ENCODE data around the gene KRTAP5-8.

Gene KRTAP5-8

DNA sequence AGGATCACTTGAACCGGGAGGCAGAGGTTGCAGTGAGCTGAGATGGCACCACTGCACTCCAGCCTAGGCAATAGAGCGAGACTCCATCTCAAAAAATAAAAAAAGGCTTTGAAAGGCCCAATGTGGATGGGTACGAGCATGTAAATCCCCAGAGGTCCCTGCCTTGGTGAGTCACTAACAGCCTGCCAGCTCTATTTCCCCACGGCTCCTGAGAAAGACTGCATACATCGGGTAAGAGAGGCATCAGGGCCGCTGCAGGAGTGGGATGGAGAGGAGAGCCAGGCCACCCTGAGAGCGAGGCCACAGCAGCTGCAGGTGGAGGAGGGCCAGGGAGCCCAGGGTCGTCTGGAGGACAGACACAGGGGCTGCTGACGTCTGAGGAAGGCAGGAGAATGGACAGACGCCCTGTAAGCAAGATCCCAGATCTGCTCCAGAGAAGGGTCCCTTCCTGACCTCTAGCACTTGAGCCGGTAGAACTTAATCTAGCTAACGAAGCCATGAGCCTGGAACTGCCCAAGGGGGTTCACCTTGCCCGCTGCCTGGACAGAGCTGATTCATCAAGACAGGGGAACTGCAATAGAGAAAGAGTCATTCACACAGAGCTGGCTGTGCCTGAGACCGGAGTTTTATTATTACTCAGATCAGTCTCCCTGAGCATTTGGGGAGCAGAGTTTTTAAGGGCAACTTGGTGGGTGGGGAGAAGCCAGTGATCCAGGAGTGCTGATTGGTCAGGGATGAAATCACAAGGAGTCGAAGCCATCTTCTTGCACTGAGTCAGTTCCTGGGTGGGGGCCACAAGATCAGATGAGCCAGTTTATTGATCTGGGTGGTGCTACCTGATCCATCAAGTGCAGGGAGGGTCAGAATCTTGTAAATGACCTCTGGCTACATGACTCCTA is 5.3 kb downstream of the KRTAP5-8 start:
- in situ Hi-C loops (cut with MboI; ENCODE audit: low sequenced_read_pairs) = no loop called here
- Histone ChIP-seq H3K4me1 (no peaks in the 10 kb centered on the region), H3K27me3 (ENCODE audit: low read depth) (no peaks in the 10 kb centered on the region), H3K9me3 (no peaks in the 10 kb centered on the region), H3K36me3 (replicated peaks) (no peaks in the 10 kb centered on the region), H3K4me3 (no peak overlapping the region)
- no peak for DNase-seq (ENCODE audit: low spot score in 2 of 2)

DNA sequence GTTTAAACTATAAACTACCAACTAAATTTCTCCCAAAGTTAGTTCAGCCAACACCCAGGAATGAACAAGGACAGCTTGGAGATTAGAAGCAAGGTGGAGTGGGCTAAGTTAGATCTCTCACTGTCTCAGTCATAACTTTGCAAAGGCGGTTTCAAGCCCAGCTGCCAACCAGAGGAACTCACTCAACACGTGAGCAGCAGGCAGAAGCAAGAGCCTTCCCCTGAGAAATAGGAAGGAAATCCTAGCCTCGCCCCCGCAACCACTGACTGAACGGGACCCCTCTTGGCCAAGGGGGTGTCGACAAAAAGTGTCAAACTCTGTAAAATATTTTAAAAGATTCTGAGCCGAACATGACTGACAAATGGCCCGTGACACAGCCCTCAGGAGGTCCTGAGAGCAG is 6.0 kb downstream of the KRTAP5-8 start:
- H3K27me3 ChIP-seq (ENCODE audit: low read depth) = no peaks in the 10 kb centered on the region
- no peaks in the 10 kb centered on the region for H3K36me3 ChIP-seq (replicated peaks)
- no peak overlapping the region for H3K4me3 ChIP-seq
- no peaks in the 10 kb centered on the region for H3K9me3 ChIP-seq
- DNase-seq (ENCODE audit: low spot score in 2 of 2) = no peak
- H3K4me1 ChIP-seq = no peaks in the 10 kb centered on the region
- in situ Hi-C loops (cut with MboI; ENCODE audit: low sequenced_read_pairs) = no loop called here

DNA sequence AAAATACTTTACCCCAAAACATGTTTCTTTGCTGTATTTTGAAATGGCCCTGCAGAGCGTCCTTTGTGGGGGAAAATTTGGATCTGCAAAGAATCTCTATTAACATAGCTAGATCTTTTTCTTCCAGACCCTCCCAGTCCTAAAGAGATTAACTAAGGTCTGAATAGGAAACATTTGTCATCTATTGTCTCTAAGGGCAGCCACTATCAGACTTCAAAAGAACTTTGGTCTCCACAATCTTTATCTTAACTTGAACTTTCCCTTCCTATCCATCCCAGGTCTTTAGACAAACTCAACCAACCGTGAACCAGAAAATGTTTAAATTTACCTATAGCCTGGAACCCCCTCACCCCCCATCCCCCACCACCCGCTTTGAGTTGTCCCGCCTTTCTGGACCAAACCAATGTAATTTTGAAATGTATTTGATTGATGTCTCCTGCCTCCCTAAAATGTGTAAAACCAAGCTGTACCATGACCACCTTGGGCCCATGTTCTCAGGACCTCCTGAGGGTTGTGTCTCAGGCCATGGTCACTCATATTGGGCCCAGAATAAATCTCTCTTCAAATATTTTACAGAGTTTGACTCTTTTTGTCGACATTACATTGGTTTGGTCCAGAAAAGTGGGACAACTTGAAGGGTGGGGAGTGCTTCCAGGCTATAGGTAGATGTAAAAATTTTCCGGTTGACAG is 6.8 kb downstream of the KRTAP5-8 start:
- DNase-seq (ENCODE audit: low spot score in 2 of 2) = peak in 1 of 2 experiments; percentile 13
- H3K36me3 ChIP-seq (replicated peaks) = no peaks in the 10 kb centered on the region
- H3K9me3 ChIP-seq = no peaks in the 10 kb centered on the region

DNA sequence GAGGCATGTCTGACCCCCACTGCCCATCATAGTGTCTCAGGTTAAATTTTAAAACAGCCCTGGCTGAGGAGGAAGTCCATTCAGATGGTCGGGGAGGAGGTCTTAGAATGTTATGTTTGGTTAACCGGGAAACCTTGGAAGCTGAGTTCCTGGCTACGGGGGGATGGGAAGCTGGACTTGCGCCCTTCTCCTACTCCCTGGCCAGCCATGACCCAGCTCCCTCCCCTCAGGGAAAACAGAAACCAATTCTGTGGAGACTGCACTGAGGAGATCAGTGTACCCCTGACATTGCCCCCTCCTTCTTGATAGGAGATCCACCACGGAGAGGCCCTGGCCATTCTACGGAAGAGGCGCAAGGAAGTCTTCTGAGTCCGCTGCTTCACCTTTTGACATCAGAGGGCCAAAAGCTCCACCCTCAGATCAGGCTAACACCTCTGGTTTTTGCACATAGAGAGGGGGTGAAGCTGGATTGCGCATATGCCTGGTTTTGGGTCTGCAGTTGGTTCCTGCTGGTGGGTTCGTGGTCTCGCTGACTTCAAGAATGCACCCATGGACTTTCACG is 7.7 kb downstream of the KRTAP5-8 start:
- in situ Hi-C loops (cut with MboI; ENCODE audit: low sequenced_read_pairs) = no loop called here
- H3K4me3 ChIP-seq = no peak overlapping the region
- no peaks in the 10 kb centered on the region for H3K36me3 ChIP-seq (replicated peaks)
- no peaks in the 10 kb centered on the region for H3K4me1 ChIP-seq
- no peaks in the 10 kb centered on the region for H3K9me3 ChIP-seq
- DNase-seq (ENCODE audit: low spot score in 2 of 2) = no peak
- no peaks in the 10 kb centered on the region for H3K27me3 ChIP-seq (ENCODE audit: low read depth)

More for the DNA sequence above, 6.8 kb downstream of the KRTAP5-8 start:
- H3K4me1 ChIP-seq = no peaks in the 10 kb centered on the region
- in situ Hi-C loops (cut with MboI; ENCODE audit: low sequenced_read_pairs) = no loop called here
- H3K27me3 ChIP-seq (ENCODE audit: low read depth) = no peaks in the 10 kb centered on the region
- H3K4me3 ChIP-seq = no peak overlapping the region

DNA sequence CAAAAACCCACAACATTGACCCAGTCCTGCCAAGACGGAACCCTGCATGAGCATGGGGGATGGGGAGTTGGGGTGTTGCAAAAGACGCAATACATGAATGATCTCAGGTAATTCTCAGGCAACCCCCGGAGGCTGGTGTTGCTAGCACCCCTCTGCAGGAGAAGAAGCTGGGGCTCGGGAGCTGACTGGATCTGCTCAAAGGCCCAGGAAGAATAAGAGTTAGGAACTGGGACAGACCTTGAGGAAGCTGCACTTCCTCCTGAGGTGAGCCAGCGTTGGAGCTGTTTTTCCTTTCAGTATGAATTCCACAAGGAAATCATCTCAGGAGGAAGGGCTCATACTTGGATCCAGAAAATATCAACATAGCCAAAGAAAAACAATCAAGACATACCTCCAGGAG is 10.3 kb downstream of the KRTAP5-8 start, which contains the start of gene KRTAP5-9:
Gene KRTAP5-9 (plus strand): TSS at position 301 of the 400 bp plus-strand sequence. CDS start 238 bp downstream, outside the sequence.
- in situ Hi-C loops (cut with MboI; ENCODE audit: low sequenced_read_pairs) = no loop called here
- Histone ChIP-seq H3K9me3 (no peaks in the 10 kb centered on the region), H3K4me1 (no peaks in the 10 kb centered on the region), H3K36me3 (replicated peaks) (no peaks in the 10 kb centered on the region), H3K4me3 (no peak within 1 kb of the TSS), H3K27me3 (ENCODE audit: low read depth) (no peaks in the 10 kb centered on the region)
- no peak for DNase-seq (ENCODE audit: low spot score in 2 of 2)

DNA sequence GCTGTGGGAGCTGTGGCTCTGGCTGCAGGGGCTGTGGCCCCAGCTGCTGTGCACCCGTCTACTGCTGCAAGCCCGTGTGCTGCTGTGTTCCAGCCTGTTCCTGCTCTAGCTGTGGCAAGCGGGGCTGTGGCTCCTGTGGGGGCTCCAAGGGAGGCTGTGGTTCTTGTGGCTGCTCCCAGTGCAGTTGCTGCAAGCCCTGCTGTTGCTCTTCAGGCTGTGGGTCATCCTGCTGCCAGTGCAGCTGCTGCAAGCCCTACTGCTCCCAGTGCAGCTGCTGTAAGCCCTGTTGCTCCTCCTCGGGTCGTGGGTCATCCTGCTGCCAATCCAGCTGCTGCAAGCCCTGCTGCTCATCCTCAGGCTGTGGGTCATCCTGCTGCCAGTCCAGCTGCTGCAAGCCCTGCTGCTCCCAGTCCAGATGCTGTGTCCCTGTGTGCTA is 10.9 kb downstream of the KRTAP5-8 start:
- Histone ChIP-seq H3K4me1 (no peaks in the 10 kb centered on the region), H3K36me3 (replicated peaks) (no peaks in the 10 kb centered on the region), H3K4me3 (no peak overlapping the region), H3K27me3 (ENCODE audit: low read depth) (no peaks in the 10 kb centered on the region), H3K9me3 (no peaks in the 10 kb centered on the region)
- in situ Hi-C loops (cut with MboI; ENCODE audit: low sequenced_read_pairs) = no loop called here
- no peak for DNase-seq (ENCODE audit: low spot score in 2 of 2)

DNA sequence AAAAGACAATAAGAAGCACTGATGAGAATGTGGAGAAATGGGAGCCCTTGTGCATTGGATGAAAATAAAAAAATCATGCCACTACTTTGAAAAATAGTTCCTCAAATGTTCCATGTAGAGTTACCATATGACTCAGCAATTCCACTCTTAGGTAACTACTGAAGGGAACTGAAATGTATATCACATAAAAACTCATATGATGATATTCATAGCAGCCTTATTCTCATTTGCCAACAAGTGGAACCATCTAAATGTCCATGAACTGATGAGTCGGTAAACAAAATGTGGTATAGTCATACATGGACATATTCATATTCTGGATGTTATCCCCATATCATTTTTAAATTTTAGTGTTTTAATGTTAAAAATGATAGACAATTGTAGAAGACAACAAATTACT is 13.9 kb downstream of the KRTAP5-8 start:
- Histone ChIP-seq H3K27me3 (ENCODE audit: low read depth) (no peaks in the 10 kb centered on the region), H3K4me1 (no peaks in the 10 kb centered on the region), H3K36me3 (replicated peaks) (no peaks in the 10 kb centered on the region), H3K4me3 (no peak overlapping the region), H3K9me3 (no peaks in the 10 kb centered on the region)
- DNase-seq (ENCODE audit: low spot score in 2 of 2) = no peak
- in situ Hi-C loops (cut with MboI; ENCODE audit: low sequenced_read_pairs) = no loop called here

DNA sequence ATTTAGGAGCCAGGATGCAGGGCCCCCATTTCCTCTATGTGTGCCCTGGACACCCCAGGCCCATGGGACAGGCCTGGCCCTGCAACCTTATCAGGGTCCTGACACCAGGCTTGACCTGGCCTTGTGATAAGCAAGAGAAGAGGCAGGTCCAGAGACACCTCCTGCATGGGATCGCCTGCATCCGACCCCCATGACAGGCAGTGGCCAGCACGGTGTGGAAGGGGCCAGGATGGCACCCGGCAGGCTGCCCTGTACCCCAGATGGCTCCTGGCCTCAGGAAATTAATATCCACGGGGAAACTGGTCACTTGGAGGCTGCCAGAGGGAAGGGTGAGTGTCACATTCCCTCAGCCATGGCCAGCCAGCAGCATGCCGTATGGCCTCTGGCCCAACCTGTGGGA is 17.2 kb downstream of the KRTAP5-8 start:
- no peaks in the 10 kb centered on the region for H3K27me3 ChIP-seq (ENCODE audit: low read depth)
- in situ Hi-C loops (cut with MboI; ENCODE audit: low sequenced_read_pairs) = no loop called here
- H3K36me3 ChIP-seq (replicated peaks) = no peaks in the 10 kb centered on the region
- H3K9me3 ChIP-seq = no peaks in the 10 kb centered on the region
- no peak for DNase-seq (ENCODE audit: low spot score in 2 of 2)
- H3K4me3 ChIP-seq = no peak overlapping the region
- H3K4me1 ChIP-seq = no peaks in the 10 kb centered on the region

DNA sequence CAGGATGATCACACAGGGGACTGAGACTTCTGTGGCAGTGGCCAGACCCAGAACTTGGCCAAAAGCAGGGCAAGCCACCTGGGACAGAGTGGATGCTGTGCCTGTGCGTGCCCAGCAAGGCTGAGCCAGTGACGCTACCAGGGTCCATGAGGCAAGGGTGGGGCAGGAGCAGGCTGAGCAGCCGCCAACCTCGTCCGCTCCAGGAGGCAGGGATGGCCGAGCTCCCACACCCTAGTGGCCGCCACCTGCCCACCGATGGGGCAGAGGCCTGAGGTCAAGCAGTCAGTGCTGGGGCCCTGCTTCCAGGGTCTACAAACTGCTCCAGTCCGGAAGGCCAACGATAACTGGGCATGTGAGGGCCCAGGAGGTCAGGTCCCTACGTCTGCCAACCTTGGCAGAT is 17.7 kb downstream of the KRTAP5-8 start:
- H3K4me1 ChIP-seq = no peaks in the 10 kb centered on the region

DNA sequence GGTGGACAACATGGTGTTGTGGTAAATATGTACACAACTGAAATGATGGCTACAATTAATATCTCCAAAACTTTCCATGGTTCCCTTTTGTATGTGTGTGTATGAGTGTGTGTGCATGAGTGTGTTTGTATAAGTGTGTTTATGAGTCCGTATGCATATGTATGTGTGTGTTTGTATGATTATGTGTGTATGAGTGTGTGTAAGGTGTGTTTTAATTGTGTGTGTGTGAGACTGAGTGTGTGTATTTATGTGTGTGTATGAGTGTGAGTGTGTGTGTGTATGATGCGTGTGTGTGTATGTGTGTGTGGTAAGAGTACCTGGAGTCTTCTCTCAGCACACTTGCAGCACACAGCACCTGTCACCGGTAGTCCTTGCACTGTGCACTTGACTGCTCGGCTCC is 18.2 kb downstream of the KRTAP5-8 start:
- Histone ChIP-seq H3K27me3 (ENCODE audit: low read depth) (no peaks in the 10 kb centered on the region), H3K36me3 (replicated peaks) (no peaks in the 10 kb centered on the region), H3K4me1 (no peaks in the 10 kb centered on the region), H3K4me3 (no peak overlapping the region), H3K9me3 (no peaks in the 10 kb centered on the region)
- no peak for DNase-seq (ENCODE audit: low spot score in 2 of 2)
- in situ Hi-C loops (cut with MboI; ENCODE audit: low sequenced_read_pairs) = no loop called here

More for the DNA sequence above, 17.7 kb downstream of the KRTAP5-8 start:
- DNase-seq (ENCODE audit: low spot score in 2 of 2) = no peak
- no peaks in the 10 kb centered on the region for H3K9me3 ChIP-seq
- in situ Hi-C loops (cut with MboI; ENCODE audit: low sequenced_read_pairs) = no loop called here
- no peak overlapping the region for H3K4me3 ChIP-seq
- no peaks in the 10 kb centered on the region for H3K27me3 ChIP-seq (ENCODE audit: low read depth)
- no peaks in the 10 kb centered on the region for H3K36me3 ChIP-seq (replicated peaks)

DNA sequence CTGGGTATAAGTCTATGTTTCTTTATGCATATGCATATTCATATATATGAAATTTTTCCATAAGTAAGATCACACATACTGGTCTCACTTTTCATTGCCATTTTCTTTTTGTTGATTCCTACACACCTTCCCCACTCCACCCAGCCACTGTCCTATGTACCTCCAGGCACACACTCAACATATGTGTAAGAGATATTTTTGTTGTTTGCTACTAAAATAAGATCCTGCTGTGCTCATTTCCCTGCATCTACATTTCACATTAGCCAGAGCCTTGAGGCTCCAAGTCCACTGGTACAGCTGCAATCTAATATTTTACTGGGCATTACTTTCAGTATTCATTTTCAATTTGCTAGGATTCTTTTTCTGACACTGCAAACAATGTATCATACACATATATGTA is 19.4 kb downstream of the KRTAP5-8 start:
- no peaks in the 10 kb centered on the region for H3K36me3 ChIP-seq (replicated peaks)
- in situ Hi-C loops (cut with MboI; ENCODE audit: low sequenced_read_pairs) = no loop called here
- peaks cover 7% of the 10 kb centered on the region; the same call in 1 of the 2 replicates for H3K27me3 ChIP-seq (ENCODE audit: low read depth)
- no peak for DNase-seq (ENCODE audit: low spot score in 2 of 2)
- H3K4me1 ChIP-seq = no peaks in the 10 kb centered on the region
- no peak overlapping the region for H3K4me3 ChIP-seq
- H3K9me3 ChIP-seq = no peaks in the 10 kb centered on the region; the same call in 1 of the 2 replicates

DNA sequence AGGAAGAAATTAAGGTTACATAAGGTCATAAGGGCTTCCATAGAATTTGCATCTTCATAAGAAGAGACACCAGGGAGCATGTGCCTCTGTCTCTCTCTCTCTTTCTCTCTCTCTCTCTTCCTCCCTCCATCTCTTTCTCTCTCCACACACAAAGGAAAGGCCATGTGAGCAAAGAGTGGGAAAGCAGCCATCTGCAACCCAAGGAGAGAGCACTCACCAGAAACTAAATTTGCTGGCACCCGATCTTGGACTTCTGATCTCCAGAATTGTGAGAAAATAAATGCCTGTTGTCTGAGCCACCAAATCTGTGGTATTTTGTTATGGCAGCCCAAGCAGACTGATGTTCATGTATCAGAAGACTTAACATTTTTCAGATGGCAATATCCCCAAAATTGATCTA is 21.2 kb downstream of the KRTAP5-8 start:
- H3K4me1 ChIP-seq = no peaks in the 10 kb centered on the region
- no peaks in the 10 kb centered on the region; the same call in 1 of the 2 replicates for H3K9me3 ChIP-seq
- peaks cover 23% of the 10 kb centered on the region for H3K27me3 ChIP-seq (ENCODE audit: low read depth)
- H3K4me3 ChIP-seq = no peak overlapping the region
- no peak for DNase-seq (ENCODE audit: low spot score in 2 of 2)
- no peaks in the 10 kb centered on the region for H3K36me3 ChIP-seq (replicated peaks)
- in situ Hi-C loops (cut with MboI; ENCODE audit: low sequenced_read_pairs) = no loop called here

DNA sequence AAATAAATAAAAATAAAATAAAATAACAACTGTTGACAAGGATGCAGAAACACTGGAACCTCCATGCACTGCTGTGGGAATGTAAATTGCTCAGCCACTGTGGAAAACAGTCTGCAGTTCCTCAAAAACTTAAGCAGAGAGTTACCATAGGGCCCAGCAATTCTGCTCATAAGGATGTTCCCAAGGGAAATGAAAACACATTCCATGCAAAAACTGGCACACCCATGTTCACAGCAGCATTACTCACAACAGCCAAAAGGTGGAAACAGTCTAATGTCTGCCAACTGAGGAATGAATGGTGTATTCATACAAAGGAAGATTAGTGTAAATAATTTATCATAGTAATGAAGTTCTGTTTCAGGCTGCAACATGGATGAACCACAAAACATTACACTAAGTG is 24.3 kb downstream of the KRTAP5-8 start:
- Histone ChIP-seq H3K4me1 (no peaks in the 10 kb centered on the region), H3K36me3 (replicated peaks) (no peaks in the 10 kb centered on the region), H3K4me3 (no peak overlapping the region), H3K9me3 (no peaks in the 10 kb centered on the region; the same call in 1 of the 2 replicates), H3K27me3 (ENCODE audit: low read depth) (peaks cover 24% of the 10 kb centered on the region)
- in situ Hi-C loops (cut with MboI; ENCODE audit: low sequenced_read_pairs) = no loop called here
- no peak for DNase-seq (ENCODE audit: low spot score in 2 of 2)

DNA sequence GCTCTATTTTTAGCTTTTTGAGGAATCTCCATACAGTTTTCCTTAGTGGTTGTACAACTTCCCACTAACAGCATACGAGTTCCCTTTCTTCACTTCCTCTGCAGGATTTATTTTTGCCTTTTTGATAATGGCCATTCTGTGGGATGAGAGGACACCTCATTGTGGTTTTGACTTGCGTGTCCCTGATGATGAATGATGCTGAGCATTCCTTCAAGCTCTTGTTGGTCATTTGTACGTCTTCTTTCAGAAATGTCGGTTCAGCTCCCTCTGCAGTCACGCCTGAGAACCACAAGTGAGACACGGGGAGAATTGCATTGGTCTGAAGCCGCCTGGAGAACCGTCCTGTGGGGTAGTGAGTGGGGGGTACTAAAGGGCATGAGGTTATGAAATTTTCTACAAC is 25.6 kb downstream of the KRTAP5-8 start:
- in situ Hi-C loops (cut with MboI; ENCODE audit: low sequenced_read_pairs) = no loop called here
- peak; percentile 16 to 42 for DNase-seq (ENCODE audit: low spot score in 2 of 2)

More for the DNA sequence above, 25.6 kb downstream of the KRTAP5-8 start:
- no peak overlapping the region for H3K4me3 ChIP-seq
- H3K36me3 ChIP-seq (replicated peaks) = no peaks in the 10 kb centered on the region
- no peaks in the 10 kb centered on the region; the same call in 1 of the 2 replicates for H3K9me3 ChIP-seq
- H3K27me3 ChIP-seq (ENCODE audit: low read depth) = peaks cover 24% of the 10 kb centered on the region
- H3K4me1 ChIP-seq = no peaks in the 10 kb centered on the region
